ENCODE results near the gene GNB1L.
A peak's percentile ranks its signal among the peaks of the same experiment; 100 is the strongest.

GNB1L gene

GRCh38 chr22:19888131-19888746 is 33.6 kb upstream of the GNB1L start:
- H3K36me3 ChIP-seq (ENCODE audit: control insufficient read depth in 1 of 2, insufficient read depth in 2 of 2, low read depth in 1 of 2, low read length in 2 of 2), result peaks cover 0 to 7% of the 10 kb centered on the region in 2 experiments
- DNase-seq, result no peak
- H3K4me2 ChIP-seq (ENCODE audit: low read length, poor library complexity, severe bottlenecking), result no peak overlapping the region
- H3K4ac ChIP-seq (ENCODE audit: low read depth in 1 of 2, low read length in 2 of 2), result no peak overlapping the region
- peak overlapping the region; percentile 54 for H4K91ac ChIP-seq (ENCODE audit: low read length)
- no peak overlapping the region for H3K27ac ChIP-seq (ENCODE audit: low read length, poor library complexity, severe bottlenecking)
- no peak overlapping the region for H3K4me3 ChIP-seq (ENCODE audit: insufficient read depth in 1 of 2, low read depth in 1 of 2, low read length in 2 of 2)
- WGBS, result 93% methylated on average over 17 of the region's 17 CpGs
- H4K8ac ChIP-seq (ENCODE audit: low read length), result no peak overlapping the region
- peak overlapping the region; percentile 28 for H2AK5ac ChIP-seq (ENCODE audit: low read length, severe bottlenecking)
- no peak overlapping the region for H2AFZ ChIP-seq (ENCODE audit: low read depth, low read length)
- H2BK12ac ChIP-seq (ENCODE audit: low read length in 2 of 2), result peak overlapping the region; percentile 63 to 75
- peak overlapping the region; percentile 48 for H2BK15ac ChIP-seq (ENCODE audit: low read depth, poor library complexity, severe bottlenecking)
- no peak overlapping the region for H3K9ac ChIP-seq (ENCODE audit: low read length)
- H3K23ac ChIP-seq (ENCODE audit: low read length in 2 of 2), result peak overlapping the region in 1 of 2 experiments; percentile 36
- no peaks in the 10 kb centered on the region for H3K79me1 ChIP-seq (replicated peaks; ENCODE audit: low read length, poor library complexity, severe bottlenecking)
- no peak overlapping the region for H2BK5ac ChIP-seq (ENCODE audit: low read depth, low read length, poor library complexity, severe bottlenecking)
- no peaks in the 10 kb centered on the region for H3K27me3 ChIP-seq (ENCODE audit: control insufficient read depth in 1 of 2, insufficient read depth in 1 of 2, low read length in 2 of 2)
- peak overlapping the region in 1 of 2 experiments; percentile 34 for H3K18ac ChIP-seq (ENCODE audit: low read depth in 1 of 2, low read length in 2 of 2)
- no peaks in the 10 kb centered on the region for H3K9me3 ChIP-seq (ENCODE audit: control insufficient read depth, low read length)
- H3K14ac ChIP-seq (ENCODE audit: low read length in 2 of 2), result peak overlapping the region in 1 of 2 experiments; percentile 80
- no peak overlapping the region for H2BK120ac ChIP-seq (ENCODE audit: low read depth, low read length)
- H3K4me1 ChIP-seq (ENCODE audit: control insufficient read depth, insufficient read depth, low read depth, low read length), result peaks cover 49% of the 10 kb centered on the region

GRCh38 chr22:19887256-19887985 is 32.7 kb upstream of the GNB1L start:
- H3K9me3 ChIP-seq (ENCODE audit: control insufficient read depth, low read length), result no peaks in the 10 kb centered on the region
- H3K27ac ChIP-seq (ENCODE audit: low read length, poor library complexity, severe bottlenecking), result no peak overlapping the region
- H3K27me3 ChIP-seq (ENCODE audit: control insufficient read depth in 1 of 2, insufficient read depth in 1 of 2, low read length in 2 of 2), result no peaks in the 10 kb centered on the region
- H2BK120ac ChIP-seq (ENCODE audit: low read depth, low read length), result no peak overlapping the region
- peak overlapping the region; percentile 54 for H4K91ac ChIP-seq (ENCODE audit: low read length)
- H2AK5ac ChIP-seq (ENCODE audit: low read length, severe bottlenecking), result no peak overlapping the region
- H3K4me3 ChIP-seq (ENCODE audit: insufficient read depth in 1 of 2, low read depth in 1 of 2, low read length in 2 of 2), result no peak overlapping the region
- no peak overlapping the region for H2AFZ ChIP-seq (ENCODE audit: low read depth, low read length)
- peak overlapping the region in 1 of 2 experiments; percentile 75 for H3K18ac ChIP-seq (ENCODE audit: low read depth in 1 of 2, low read length in 2 of 2)
- H3K4me1 ChIP-seq (ENCODE audit: control insufficient read depth, insufficient read depth, low read depth, low read length), result peaks cover 50% of the 10 kb centered on the region
- peak overlapping the region in 1 of 2 experiments; percentile 37 for H2BK12ac ChIP-seq (ENCODE audit: low read length in 2 of 2)
- H3K36me3 ChIP-seq (ENCODE audit: control insufficient read depth in 1 of 2, insufficient read depth in 2 of 2, low read depth in 1 of 2, low read length in 2 of 2), result peaks cover 0 to 6% of the 10 kb centered on the region in 2 experiments
- no peak overlapping the region for H2BK15ac ChIP-seq (ENCODE audit: low read depth, poor library complexity, severe bottlenecking)
- 93% methylated on average over 16 of the region's 16 CpGs for WGBS
- H3K23ac ChIP-seq (ENCODE audit: low read length in 2 of 2), result peak overlapping the region in 1 of 2 experiments; percentile 3
- H3K4me2 ChIP-seq (ENCODE audit: low read length, poor library complexity, severe bottlenecking), result no peak overlapping the region
- H3K14ac ChIP-seq (ENCODE audit: low read length in 2 of 2), result peak overlapping the region in 1 of 2 experiments; percentile 70
- H3K79me1 ChIP-seq (replicated peaks; ENCODE audit: low read length, poor library complexity, severe bottlenecking), result no peaks in the 10 kb centered on the region
- H2BK5ac ChIP-seq (ENCODE audit: low read depth, low read length, poor library complexity, severe bottlenecking), result no peak overlapping the region
- H3K9ac ChIP-seq (ENCODE audit: low read length), result no peak overlapping the region
- H4K8ac ChIP-seq (ENCODE audit: low read length), result peak overlapping the region; percentile 21
- DNase-seq, result no peak
- peak overlapping the region; percentile 9 to 54 for H3K4ac ChIP-seq (ENCODE audit: low read depth in 1 of 2, low read length in 2 of 2)

- Histone ChIP-seq H3K4ac (ENCODE audit: low read depth in 1 of 2, low read length in 2 of 2) (peak overlapping the region in 1 of 2 experiments; percentile 7), H2BK5ac (ENCODE audit: low read depth, low read length, poor library complexity, severe bottlenecking) (no peak overlapping the region), H3K36me3 (ENCODE audit: control insufficient read depth in 1 of 2, insufficient read depth in 2 of 2, low read depth in 1 of 2, low read length in 2 of 2) (peaks cover 0 to 6% of the 10 kb centered on the region in 2 experiments), H3K79me1 (replicated peaks; ENCODE audit: low read length, poor library complexity, severe bottlenecking) (no peaks in the 10 kb centered on the region), H2BK12ac (ENCODE audit: low read length in 2 of 2) (peak overlapping the region; percentile 50 to 83), H2BK120ac (ENCODE audit: low read depth, low read length) (no peak overlapping the region), H3K4me3 (ENCODE audit: insufficient read depth in 1 of 2, low read depth in 1 of 2, low read length in 2 of 2) (no peak overlapping the region), H3K9ac (ENCODE audit: low read length) (peak overlapping the region; percentile 71), H2AK5ac (ENCODE audit: low read length, severe bottlenecking) (no peak overlapping the region), H4K91ac (ENCODE audit: low read length) (peak overlapping the region; percentile 53), H3K4me2 (ENCODE audit: low read length, poor library complexity, severe bottlenecking) (no peak overlapping the region), H3K18ac (ENCODE audit: low read depth in 1 of 2, low read length in 2 of 2) (peak overlapping the region; percentile 2 to 40), H3K4me1 (ENCODE audit: control insufficient read depth, insufficient read depth, low read depth, low read length) (peaks cover 50% of the 10 kb centered on the region), H3K14ac (ENCODE audit: low read length in 2 of 2) (no peak overlapping the region), H3K23ac (ENCODE audit: low read length in 2 of 2) (no peak overlapping the region), H2BK15ac (ENCODE audit: low read depth, poor library complexity, severe bottlenecking) (no peak overlapping the region), H2AFZ (ENCODE audit: low read depth, low read length) (no peak overlapping the region), H3K9me3 (ENCODE audit: control insufficient read depth, low read length) (no peaks in the 10 kb centered on the region), H4K8ac (ENCODE audit: low read length) (no peak overlapping the region), H3K27me3 (ENCODE audit: control insufficient read depth in 1 of 2, insufficient read depth in 1 of 2, low read length in 2 of 2) (no peaks in the 10 kb centered on the region), H3K27ac (ENCODE audit: low read length, poor library complexity, severe bottlenecking) (no peak overlapping the region)
- WGBS, result 67% methylated on average over 12 of the region's 12 CpGs
- DNase-seq, result peak; percentile 58
Observed at GRCh38 chr22:19886605-19887255, 32.1 kb upstream of the GNB1L start.
